ENCODE measurements around the gene BSG. TPM values are rescaled to one million over a fixed set of nuclear protein-coding genes. Genes with fewer than 3 reads are reported as not detected.

The BSG gene
- total and polyA plus RNA-seq, 9 of the 15 experiments (the other 6 are each of a cell fraction or from before 2014, with no cell fraction given) = 4.6 to 495 (median 187) TPM

DNA sequence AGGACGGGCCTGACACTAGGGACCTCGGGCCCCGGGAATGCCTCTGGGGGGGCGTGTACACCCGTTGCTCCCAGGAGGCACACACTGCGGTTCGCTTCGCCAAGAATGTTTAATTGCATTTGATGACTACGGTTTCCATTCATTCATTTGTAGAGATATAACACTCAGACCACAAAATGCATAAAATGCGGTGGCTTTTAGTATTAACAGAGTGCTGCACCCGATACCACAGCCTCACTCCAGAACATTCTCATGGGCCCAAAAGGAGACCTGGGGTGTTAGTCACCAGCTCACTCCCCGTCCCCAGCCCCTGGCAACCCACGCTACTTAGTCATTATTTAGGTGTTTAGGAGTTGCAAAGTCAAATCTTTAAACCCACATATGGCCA lies 39.1 kb downstream of the BSG start:
- ATAC-seq (no peak), DNase-seq (ENCODE audit: extremely low read depth in 1 of 4, low spot score in 3 of 4) (no peak), FAIRE-seq (peak; percentile 66)
- H4K20me1 ChIP-seq (replicated peaks; ENCODE audit: control insufficient read depth, insufficient read depth, low read length) = no peaks in the 10 kb centered on the region
- intact Hi-C loops (cut with micrococcal nuclease) = no loop called here
- H3K79me2 ChIP-seq (ENCODE audit: control insufficient read depth, insufficient read depth, low read length) = no peaks in the 10 kb centered on the region
- no peak overlapping the region for H3K4me3 ChIP-seq
- BruUV-seq (replicated peaks) = no TSS peak
- 76% methylated on average over 13 of the region's 13 CpGs for WGBS (ENCODE audit: insufficient coverage, low coverage, missing lambda C conversion rate)
- H3K27ac ChIP-seq (ENCODE audit: extremely low read depth, low read depth, low read length) = peak overlapping the region; percentile 76
- ChIA-PET POLR2A (no interaction called here), CTCF (ENCODE audit: low intra/inter-chr PET ratio) (no interaction called here)
- no peaks in the 10 kb centered on the region for H3K9me1 ChIP-seq (ENCODE audit: control insufficient read depth, insufficient read depth, low read length)
- peaks cover 17 to 60% of the 10 kb centered on the region in 2 experiments for H3K4me1 ChIP-seq (replicated peaks in 1 of 2; ENCODE audit: control insufficient read depth in 2 of 2, insufficient read depth in 2 of 2, low read length in 2 of 2)
- H3K27me3 ChIP-seq (ENCODE audit: control insufficient read depth in 2 of 2, insufficient read depth in 2 of 2, low read length in 2 of 2) = no peaks in the 10 kb centered on the region
- H2AFZ ChIP-seq (ENCODE audit: low read depth, low read length) = peak overlapping the region; percentile 91; the same call in 1 of the 2 replicates
- TF ChIP-seq ATF7 (IDR thresholded peaks at IDR 0.05) (no peak), ZNF57 (CRISPR knock-in tag; IDR thresholded peaks at IDR 0.05) (no peak), NFATC3 (IDR thresholded peaks at IDR 0.05) (no peak), TGIF2 (CRISPR knock-in tag; IDR thresholded peaks at IDR 0.05) (no peak)
- TF ChIP-seq, protein P1, sequence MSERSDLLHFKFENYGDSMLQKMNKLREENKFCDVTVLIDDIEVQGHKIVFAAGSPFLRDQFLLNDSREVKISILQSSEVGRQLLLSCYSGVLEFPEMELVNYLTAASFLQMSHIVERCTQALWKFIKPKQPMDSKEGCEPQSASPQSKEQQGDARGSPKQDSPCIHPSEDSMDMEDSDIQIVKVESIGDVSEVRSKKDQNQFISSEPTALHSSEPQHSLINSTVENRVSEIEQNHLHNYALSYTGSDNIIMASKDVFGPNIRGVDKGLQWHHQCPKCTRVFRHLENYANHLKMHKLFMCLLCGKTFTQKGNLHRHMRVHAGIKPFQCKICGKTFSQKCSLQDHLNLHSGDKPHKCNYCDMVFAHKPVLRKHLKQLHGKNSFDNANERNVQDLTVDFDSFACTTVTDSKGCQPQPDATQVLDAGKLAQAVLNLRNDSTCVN (CRISPR knock-in tag; IDR thresholded peaks at IDR 0.05) = no peak
- TF ChIP-seq, protein P2, sequence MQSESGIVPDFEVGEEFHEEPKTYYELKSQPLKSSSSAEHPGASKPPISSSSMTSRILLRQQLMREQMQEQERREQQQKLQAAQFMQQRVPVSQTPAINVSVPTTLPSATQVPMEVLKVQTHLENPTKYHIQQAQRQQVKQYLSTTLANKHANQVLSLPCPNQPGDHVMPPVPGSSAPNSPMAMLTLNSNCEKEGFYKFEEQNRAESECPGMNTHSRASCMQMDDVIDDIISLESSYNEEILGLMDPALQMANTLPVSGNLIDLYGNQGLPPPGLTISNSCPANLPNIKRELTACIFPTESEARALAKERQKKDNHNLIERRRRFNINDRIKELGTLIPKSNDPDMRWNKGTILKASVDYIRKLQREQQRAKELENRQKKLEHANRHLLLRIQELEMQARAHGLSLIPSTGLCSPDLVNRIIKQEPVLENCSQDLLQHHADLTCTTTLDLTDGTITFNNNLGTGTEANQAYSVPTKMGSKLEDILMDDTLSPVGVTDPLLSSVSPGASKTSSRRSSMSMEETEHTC (IDR thresholded peaks at IDR 0.05) = no peak
- H3K4me2 ChIP-seq (ENCODE audit: insufficient read depth, low read length) = peak overlapping the region; percentile 74
- peaks cover 28% of the 10 kb centered on the region; the same call in 2 of the 3 replicates for H3K36me3 ChIP-seq (ENCODE audit: control insufficient read depth, insufficient read depth, low read length)
- peak overlapping the region; percentile 63 to 91; a peak in 3 of 4 replicates for H3K9ac ChIP-seq (ENCODE audit: insufficient read depth in 1 of 2, low read depth in 2 of 2, low read length in 2 of 2)
- H3K9me3 ChIP-seq (replicated peaks; ENCODE audit: control insufficient read depth, insufficient read depth, low read depth, low read length) = no peaks in the 10 kb centered on the region; the same call in 1 of the 2 replicates
- in situ Hi-C loops (cut with MboI) = no loop called here
